Spleen (tissue), 11 donors: ENCODE data around the gene EGFR. TPM values are rescaled to one million over a fixed set of nuclear protein-coding genes. Genes with fewer than 3 reads are reported as not detected.

Experiments
- DNase-seq: peaks from one replicate; pipeline ENCODE4 v3.0.0-alpha.2; 2020
- H3K27ac ChIP-seq, 8 donors: fragments of 200-600 bp; sonication (generic) in 7 of 8; 1 replicate in 4 of 8; 2 replicates in 4 of 8; pipeline versions ENCODE4 v1.5.0 to v1.8.0; 2016 to 2021; ENCODE audit warnings: inconsistent platforms in 4 of 8, mild to moderate bottlenecking in 4 of 8, moderate library complexity in 1 of 8
- H3K27me3 ChIP-seq, 7 donors: fragments of 200-600 bp; sonication (generic) in 6 of 7; replicated peaks in 1 of 7; 1 replicate in 4 of 7; 2 replicates in 3 of 7; pipeline versions ENCODE4 v1.5.0 to v1.8.0; 2016 to 2021; ENCODE audit warnings: inconsistent platforms in 3 of 7, mild to moderate bottlenecking in 1 of 7
- H3K36me3 ChIP-seq, 6 donors: fragments of 200-600 bp; sonication (generic) in 5 of 6; 1 replicate in 4 of 6; 2 replicates in 2 of 6; pipeline versions ENCODE4 v1.5.0 to v1.8.0; 2016 to 2021; ENCODE audit warnings: inconsistent platforms in 2 of 6
- H3K4me1 ChIP-seq, 6 donors: fragments of 200-600 bp; sonication (generic) in 5 of 6; 1 replicate in 3 of 6; 2 replicates in 3 of 6; pipeline versions ENCODE4 v1.5.0 to v1.8.0; 2016 to 2021; ENCODE audit warnings: inconsistent platforms in 3 of 6
- H3K4me3 ChIP-seq, 8 donors: fragments of 200-600 bp; sonication (generic) in 7 of 8; 1 replicate in 4 of 8; 2 replicates in 4 of 8; pipeline versions ENCODE4 v1.5.0 to v1.8.0; 2016 to 2021; ENCODE audit warnings: inconsistent platforms in 4 of 8, mild to moderate bottlenecking in 4 of 8, moderate library complexity in 2 of 8
- H3K9me3 ChIP-seq, 8 donors: fragments of 200-600 bp; sonication (generic) in 7 of 8; 1 replicate in 4 of 8; 2 replicates in 4 of 8; pipeline versions ENCODE4 v1.5.0 to v1.8.0; 2016 to 2021; ENCODE audit warnings: inconsistent platforms in 4 of 8
- CTCF ChIP-seq, 11 experiments: fragments of 200-600 bp in 7 of 11; fragments of 450-650 bp in 4 of 11; sonication (generic) in 4 of 11; IDR thresholded peaks in 8 of 11; conservative IDR thresholded peaks in 3 of 11; 1 replicate in 7 of 11; 2 replicates in 4 of 11; pipeline versions ENCODE4 v1.4.0 to v1.8.0; 2016 to 2021; ENCODE audit warnings: antibody characterized with exemption in 11 of 11, inconsistent platforms in 4 of 11, mild to moderate bottlenecking in 1 of 11
- POLR2A ChIP-seq, 3 donors: fragments of 450-650 bp; IDR thresholded peaks; one replicate each; pipeline ENCODE4 v1.5.1; 2017; ENCODE audit warnings: antibody characterized with exemption in 3 of 3, mild to moderate bottlenecking in 1 of 3
- POLR2AphosphoS5 ChIP-seq, 3 donors: sonication (generic); formaldehyde crosslinking; IDR thresholded peaks; one replicate each; pipeline ENCODE4 v1.5.1; 2017; ENCODE audit warnings: antibody characterized with exemption in 3 of 3
- WGBS, 5 donors: extraction: QIAGEN DNeasy Blood & Tissue Kit in 3 of 5; methylation state at CpG; one replicate each; pipeline versions ENCODE4 v1.1.5 to v1.1.7; 2013 to 2018; 5-methylcytosine and 5-hydroxymethylcytosine counted together
- intact Hi-C: fragments of 100-400 bp; cut with DNase I; formaldehyde crosslinking; loops from one replicate; pipeline ENCODE4 v1.15.0; 2023; ENCODE audit warnings: low total_unique reads
- polyA plus RNA-seq, 3 donors: library from polyadenylated mRNA; stranded (reverse); fragments of 200-250 nt; gene quantifications; one replicate each; pipeline ENCODE4 v1.2.1, GENCODE V29; 2013
- total RNA-seq, 7 donors: library from RNA; depleted of rRNA in 3 of 7; stranded (reverse); fragments of >200 nt in 3 of 7; fragmentation: NEBNext Ultra II Directional in 4 of 7; extraction: Animal tissue kit (Norgen Biotek cat#: 25700) in 4 of 7; gene quantifications; one replicate each; pipeline versions ENCODE4 v1.1.0 to v1.2.1, GENCODE V29; 2016 to 2021
- donor health status: healthy with polysubstance abuse.
- donor health status: DM: no; HTN: no; CAD: no; lungs with moderate emphysema.
- donor health status: DM: no; HTN: no; CAD: no.
- donor health status: Bipolar disorder and iron deficiency.
- donor health status: healthy.
- donor health status: DM: no; HTN: no; CAD: no.
- donor health status: DM: yes; HTN: yes; CAD: no.

Gene EGFR
- total and polyA plus RNA-seq, 10 donors: 1.1 to 35.2 (median 24.5) TPM

- H3K4me3 ChIP-seq: no peak overlapping the region
- intact Hi-C loops: no loop called here
- no peaks in the 10 kb centered on the region for H3K36me3 ChIP-seq
- H3K9me3 ChIP-seq: no peaks in the 10 kb centered on the region
- H3K4me1 ChIP-seq: no peaks in the 10 kb centered on the region
- 84 to 96% (median 92%) methylated on average over 9 to 13 of the region's 13 CpGs for WGBS, 5 donors
- TF ChIP-seq POLR2A (IDR thresholded peaks at IDR 0.05) (no peak), POLR2AphosphoS5 (IDR thresholded peaks at IDR 0.05) (no peak), CTCF (IDR thresholded peaks at IDR 0.05 in 8 of 11, conservative IDR thresholded peaks at IDR 0.05 in 3 of 11) (no peak)
- no peaks in the 10 kb centered on the region for H3K27me3 ChIP-seq
- DNase-seq: no peak
- H3K27ac ChIP-seq: no peak overlapping the region
Measured at GRCh38 chr7:54991341-54991740, 27.5 kb upstream of the EGFR start.

GRCh38 chr7:54992871-54993475 is 25.8 kb upstream of the EGFR start:
- no peak overlapping the region for H3K4me3 ChIP-seq
- H3K36me3 ChIP-seq: no peaks in the 10 kb centered on the region
- no peak overlapping the region for H3K27ac ChIP-seq
- TF ChIP-seq CTCF (IDR thresholded peaks at IDR 0.05 in 8 of 11, conservative IDR thresholded peaks at IDR 0.05 in 3 of 11) (no peak), POLR2AphosphoS5 (IDR thresholded peaks at IDR 0.05) (no peak), POLR2A (IDR thresholded peaks at IDR 0.05) (no peak)
- intact Hi-C loops: no loop called here
- no peak for DNase-seq
- no peaks in the 10 kb centered on the region for H3K9me3 ChIP-seq
- 77 to 95% (median 89%) methylated on average over 4 of the region's 4 CpGs for WGBS, 5 donors
- H3K4me1 ChIP-seq: no peaks in the 10 kb centered on the region
- no peaks in the 10 kb centered on the region for H3K27me3 ChIP-seq

DNA sequence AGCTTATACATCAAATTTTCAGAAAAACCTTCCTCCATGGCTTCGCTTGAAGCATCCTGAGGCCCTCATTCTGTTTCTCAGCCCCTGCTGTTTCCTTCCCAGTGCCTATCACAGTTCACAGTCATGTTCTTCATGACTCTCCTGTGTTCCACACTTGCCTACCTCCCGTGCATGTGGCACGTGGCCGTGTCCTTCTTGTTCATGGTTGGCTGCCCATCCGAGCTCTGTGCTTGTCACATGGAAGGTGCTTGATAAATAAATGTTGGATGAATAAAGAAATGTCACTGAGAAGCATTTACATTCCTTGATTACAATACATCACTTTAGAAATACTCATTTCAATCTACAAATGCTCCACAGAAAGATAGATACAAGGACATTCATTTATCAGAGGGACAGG is 23.7 kb upstream of the EGFR start:
- no peak overlapping the region for H3K27ac ChIP-seq
- H3K36me3 ChIP-seq: no peaks in the 10 kb centered on the region
- DNase-seq: no peak
- H3K9me3 ChIP-seq: no peaks in the 10 kb centered on the region
- H3K27me3 ChIP-seq: no peaks in the 10 kb centered on the region
- H3K4me1 ChIP-seq: no peaks in the 10 kb centered on the region
- 87 to 94% (median 90%) methylated on average over 5 of the region's 5 CpGs for WGBS, 5 donors
- no peak for TF ChIP-seq CTCF (IDR thresholded peaks at IDR 0.05 in 8 of 11, conservative IDR thresholded peaks at IDR 0.05 in 3 of 11)
- no peak for TF ChIP-seq POLR2AphosphoS5 (IDR thresholded peaks at IDR 0.05)
- no peak for TF ChIP-seq POLR2A (IDR thresholded peaks at IDR 0.05)
- intact Hi-C loops: no loop called here
- H3K4me3 ChIP-seq: no peak overlapping the region

DNA sequence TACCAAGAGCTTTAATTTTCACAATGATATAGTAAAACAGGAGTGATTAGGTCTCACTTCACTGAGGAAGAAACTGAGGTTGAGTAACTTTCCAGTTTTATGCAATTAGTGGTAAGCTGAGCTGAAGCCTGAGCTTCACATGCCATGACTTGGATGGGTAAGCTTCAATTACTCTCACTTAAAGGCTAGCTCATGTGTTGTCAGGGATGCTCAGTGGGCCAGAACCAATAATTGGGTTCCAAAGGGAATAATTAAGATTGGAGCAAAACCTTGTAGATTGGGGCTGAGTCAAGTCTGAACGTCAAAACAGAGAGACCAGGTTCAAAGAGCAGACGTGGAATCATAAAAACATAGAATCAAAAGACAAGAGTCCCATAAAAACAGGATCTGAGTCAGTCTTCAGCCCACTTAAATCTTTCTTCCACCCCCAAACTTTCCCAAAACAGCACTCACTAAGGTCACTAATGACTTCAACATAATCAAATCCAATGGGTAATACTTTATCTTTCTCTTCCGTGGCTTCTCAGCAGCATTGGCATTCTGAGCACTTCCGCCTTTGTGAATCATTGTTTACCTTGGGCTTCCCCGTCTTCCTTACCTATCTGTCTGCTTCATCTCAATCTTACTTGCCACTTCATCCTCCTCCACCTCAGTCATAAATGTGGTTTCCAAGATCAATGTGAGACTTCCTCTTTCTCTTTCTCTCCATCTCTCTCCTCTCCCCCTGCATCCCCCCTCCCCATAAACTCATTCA is 23.0 kb upstream of the EGFR start:
- H3K4me3 ChIP-seq: no peak overlapping the region
- WGBS, 5 donors: 50 to 61% (median 55%) methylated on average over 5 of the region's 5 CpGs
- no peak overlapping the region for H3K27ac ChIP-seq
- H3K9me3 ChIP-seq: no peaks in the 10 kb centered on the region
- H3K4me1 ChIP-seq: no peaks in the 10 kb centered on the region
- intact Hi-C loops: no loop called here
- no peak for TF ChIP-seq POLR2AphosphoS5 (IDR thresholded peaks at IDR 0.05)
- TF ChIP-seq CTCF (IDR thresholded peaks at IDR 0.05 in 8 of 11, conservative IDR thresholded peaks at IDR 0.05 in 3 of 11): no peak
- TF ChIP-seq POLR2A (IDR thresholded peaks at IDR 0.05): no peak
- no peaks in the 10 kb centered on the region for H3K36me3 ChIP-seq
- no peaks in the 10 kb centered on the region for H3K27me3 ChIP-seq
- no peak for DNase-seq
